ENCODE measurements around the gene HLTF.
"Not testable (repeated sequence)": the region's sequence is repeated elsewhere in the genome, so short reads cannot be mapped to it uniquely, and the experiment has no call there.

Gene HLTF

GRCh38 chr3:148991219-148992026 lies 94.9 kb downstream of the HLTF start, which contains the start of gene GYG1:
Gene GYG1, plus strand, starts transcription at chr3:148991540. Its CDS starts 101 bp downstream, at chr3:148991641.
- DNase-seq (ENCODE audit: low read depth), result peak; percentile 71

DNA sequence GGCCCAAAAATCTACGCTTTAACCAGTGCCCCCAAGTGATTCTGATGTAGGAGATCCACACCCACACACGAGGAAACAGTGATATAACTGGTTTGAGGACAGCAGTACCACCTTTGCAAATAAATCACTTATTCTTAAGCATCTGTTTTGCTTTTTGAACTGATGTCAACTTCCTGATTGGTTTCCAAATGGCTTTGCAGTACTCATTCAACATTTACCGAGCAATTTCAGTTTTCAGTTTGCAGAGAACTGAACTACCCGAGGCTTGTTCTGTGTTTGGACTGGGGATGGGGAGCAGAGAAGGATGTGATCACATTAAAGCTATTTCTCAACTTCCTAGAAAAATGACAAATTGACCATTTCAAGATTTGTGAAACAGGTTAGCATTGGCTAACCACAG lies 96.1 kb downstream of the HLTF start:
- DNase-seq (ENCODE audit: low read depth), result no peak

DNA sequence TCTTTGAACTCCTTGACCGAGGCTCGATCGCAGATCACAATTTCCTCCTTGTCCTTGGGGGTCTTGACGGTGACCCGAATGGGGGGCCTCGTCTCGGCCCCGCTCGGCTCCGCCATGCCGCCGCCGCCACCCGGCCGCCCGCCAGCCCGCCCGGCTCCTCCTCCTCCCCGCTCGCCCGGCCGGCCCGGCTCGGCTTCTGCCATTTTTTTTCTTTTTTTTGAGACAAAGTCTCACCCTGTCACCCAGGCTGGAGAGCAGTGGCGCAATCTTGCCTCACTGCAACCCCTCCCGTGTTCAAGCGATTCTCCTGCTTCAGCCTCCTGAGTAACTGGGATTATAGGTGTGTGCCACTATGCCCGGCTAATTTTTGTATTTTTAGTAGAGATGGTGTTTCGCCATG lies 98.8 kb downstream of the HLTF start:
- not testable (repeated sequence) for DNase-seq (ENCODE audit: low read depth)

DNA sequence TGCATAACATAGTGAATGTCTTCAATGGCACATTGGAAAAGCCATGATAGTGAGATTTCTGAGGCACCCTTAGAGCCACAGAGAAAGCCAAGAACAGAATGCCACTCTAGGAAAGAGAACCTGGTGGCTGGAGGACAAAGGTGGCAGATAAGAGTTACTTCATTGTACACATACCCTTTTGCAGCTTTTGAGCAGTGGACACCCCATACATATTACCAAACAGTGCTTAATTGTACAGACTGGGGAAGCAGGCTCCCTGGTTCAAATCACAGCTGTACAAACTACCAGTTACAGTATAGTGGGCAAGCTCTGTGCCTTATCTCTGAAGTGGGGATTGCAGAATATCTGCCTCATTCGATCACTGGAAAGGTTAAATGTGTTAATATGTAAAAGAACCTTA lies 105.1 kb downstream of the HLTF start:
- no peak for DNase-seq (ENCODE audit: low read depth)

Data from activated T-cell treated with anti-CD3 and anti-CD28 coated beads for 48 hours (primary cell).